Ovary (tissue), 9 donors: Measurements from ENCODE around the gene RAPGEF2. TPM values are rescaled to one million over a fixed set of nuclear protein-coding genes. Genes with fewer than 3 reads are reported as not detected.

Experiments used
- DNase-seq, 5 donors: peaks; one replicate each; pipeline ENCODE4 v3.0.0-alpha.2; 2019 to 2020
- H3K27ac ChIP-seq, 2 donors: fragments of 200-600 bp; one replicate each; pipeline versions ENCODE4 v1.5.1 to v1.8.0; 2019 to 2022
- H3K27me3 ChIP-seq: fragments of 200-600 bp; one replicate; pipeline ENCODE4 v1.8.0; 2022
- H3K36me3 ChIP-seq: fragments of 200-600 bp; sonication (generic); one replicate; pipeline ENCODE4 v1.5.1; 2019
- H3K4me1 ChIP-seq: one replicate; pipeline ENCODE4 v1.8.1; 2013; ENCODE audit warnings: mild to moderate bottlenecking, moderate library complexity; ENCODE audit not compliant: insufficient read depth
- H3K4me3 ChIP-seq: fragments of 200-600 bp; sonication (generic); one replicate; pipeline ENCODE4 v1.5.1; 2017
- H3K9me3 ChIP-seq, 2 donors: fragments of 200-600 bp in 1 of 2; sonication (generic) in 1 of 2; one replicate each; pipeline versions ENCODE4 v1.5.1 to v1.8.1; 2013 to 2019; ENCODE audit warnings: mild to moderate bottlenecking in 1 of 2, moderate library complexity in 1 of 2
- EP300 ChIP-seq: sonication (generic); formaldehyde crosslinking; IDR thresholded peaks from one replicate; pipeline ENCODE4 v1.6.1; 2017; ENCODE audit warnings: antibody characterized with exemption
- POLR2A ChIP-seq: fragments of 450-650 bp; IDR thresholded peaks from one replicate; pipeline ENCODE4 v1.6.1; 2017; ENCODE audit warnings: antibody characterized with exemption, mild to moderate bottlenecking, moderate library complexity
- WGBS, 3 donors: extraction: QIAGEN DNeasy Blood & Tissue Kit in 1 of 3; methylation state at CpG; one replicate each; pipeline versions ENCODE4 v1.1.5 to v1.1.7; 2013 to 2017; 5-methylcytosine and 5-hydroxymethylcytosine counted together
- intact Hi-C, 4 donors: fragments of 100-400 bp; cut with DNase I; formaldehyde crosslinking; loops; one replicate each; pipeline versions ENCODE4 v1.11.0 to v1.15.1; 2022 to 2023
- polyA plus RNA-seq, 2 donors: library from polyadenylated mRNA; stranded (reverse); fragments of 200-250 nt in 1 of 2; fragments of 350-450 nt in 1 of 2; fragmentation: Illumina TruSeq in 1 of 2; extraction: RNeasy Lipid Tissue Mini Kit (QIAGEN cat#74804) in 1 of 2; gene quantifications; one replicate each; pipeline ENCODE4 v1.2.3, GENCODE V29; 2013 to 2014
- total RNA-seq, 7 donors: library from RNA; depleted of rRNA in 2 of 7; stranded (reverse); fragments of >200 nt in 2 of 7; fragmentation: NEBNext Ultra II Directional in 3 of 7; extraction: Animal tissue kit (Norgen Biotek cat#: 25700) in 3 of 7; gene quantifications; one replicate each; pipeline versions ENCODE4 v1.1.0 to v1.2.4, GENCODE V29; 2016 to 2023
- TF ChIP-seq, protein P1 (sequence below), 3 donors: fragments of 450-650 bp in 2 of 3; fragments of 200-600 bp in 1 of 3; IDR thresholded peaks; one replicate each; pipeline versions ENCODE4 v1.5.1 to v1.8.0; 2016 to 2022; ENCODE audit warnings: antibody characterized with exemption in 3 of 3, mild to moderate bottlenecking in 1 of 3
- donor health status: DM: no; HTN: no; CAD: no; lungs with moderate emphysema.
- donor health status: DM: no; HTN: no; CAD: no.
- donor health status: Bipolar disorder and iron deficiency.
- donor health status: DM: yes; HTN: yes; CAD: no.
- donor health status: DM: no; HTN: no; CAD: no.
- donor health status: DM: yes; HTN: yes; CAD: no.

RAPGEF2 gene
- total and polyA plus RNA-seq, 9 donors: 11.5 to 46.5 (median 25.4) TPM

DNA sequence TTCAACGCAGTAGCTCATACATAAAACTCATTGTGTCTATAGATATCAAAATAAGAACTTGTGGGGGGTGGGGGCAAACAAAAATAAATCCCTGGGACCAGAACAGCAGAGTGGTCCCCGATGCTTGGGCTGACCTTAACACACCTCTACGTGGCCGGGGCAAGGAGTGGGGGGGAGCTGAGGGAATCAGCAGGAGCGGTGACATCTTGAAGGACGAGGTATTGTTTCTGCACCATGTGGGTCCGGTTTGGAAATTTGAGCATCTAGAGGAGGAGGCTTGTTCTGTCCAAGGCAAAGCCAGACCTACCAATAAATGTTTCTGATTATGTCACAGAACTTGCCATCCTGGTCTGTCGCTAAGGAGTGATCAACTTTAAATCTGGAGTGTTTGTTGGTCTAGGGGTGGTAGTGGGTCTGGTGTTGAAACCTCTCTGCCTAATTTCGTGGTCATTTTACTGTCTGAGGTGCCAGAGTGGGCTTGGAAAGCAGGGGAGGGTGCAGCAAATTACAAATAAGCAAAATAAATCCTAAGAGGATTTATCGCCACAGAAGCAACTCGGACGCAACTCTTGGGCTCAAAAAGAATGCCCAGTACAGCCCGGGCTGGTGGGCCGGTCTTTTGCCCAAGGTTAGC, 774 bp upstream of the RAPGEF2 start:
- WGBS, 3 donors: 28 to 32% (median 31%) methylated on average over 14 of the region's 14 CpGs
- Histone ChIP-seq H3K36me3 (no peaks in the 10 kb centered on the region), H3K27me3 (no peaks in the 10 kb centered on the region), H3K4me1 (peaks cover 9% of the 10 kb centered on the region), H3K9me3 (no peaks in the 10 kb centered on the region), H3K4me3 (peak overlapping the region; percentile 72), H3K27ac (peak overlapping the region; percentile 91)
- intact Hi-C loops: loop anchor here in 1 of 4 donors (10.0 kb wide), 1 partner anchor 73 kb away; no protein-coding TSS in a partner anchor
- peak in 1 of 5 donors; percentile 27 for DNase-seq
- TF ChIP-seq, protein P1, sequence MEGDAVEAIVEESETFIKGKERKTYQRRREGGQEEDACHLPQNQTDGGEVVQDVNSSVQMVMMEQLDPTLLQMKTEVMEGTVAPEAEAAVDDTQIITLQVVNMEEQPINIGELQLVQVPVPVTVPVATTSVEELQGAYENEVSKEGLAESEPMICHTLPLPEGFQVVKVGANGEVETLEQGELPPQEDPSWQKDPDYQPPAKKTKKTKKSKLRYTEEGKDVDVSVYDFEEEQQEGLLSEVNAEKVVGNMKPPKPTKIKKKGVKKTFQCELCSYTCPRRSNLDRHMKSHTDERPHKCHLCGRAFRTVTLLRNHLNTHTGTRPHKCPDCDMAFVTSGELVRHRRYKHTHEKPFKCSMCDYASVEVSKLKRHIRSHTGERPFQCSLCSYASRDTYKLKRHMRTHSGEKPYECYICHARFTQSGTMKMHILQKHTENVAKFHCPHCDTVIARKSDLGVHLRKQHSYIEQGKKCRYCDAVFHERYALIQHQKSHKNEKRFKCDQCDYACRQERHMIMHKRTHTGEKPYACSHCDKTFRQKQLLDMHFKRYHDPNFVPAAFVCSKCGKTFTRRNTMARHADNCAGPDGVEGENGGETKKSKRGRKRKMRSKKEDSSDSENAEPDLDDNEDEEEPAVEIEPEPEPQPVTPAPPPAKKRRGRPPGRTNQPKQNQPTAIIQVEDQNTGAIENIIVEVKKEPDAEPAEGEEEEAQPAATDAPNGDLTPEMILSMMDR (IDR thresholded peaks at IDR 0.05): no peak
- TF ChIP-seq POLR2A (no peak), EP300 (no peak)

DNA sequence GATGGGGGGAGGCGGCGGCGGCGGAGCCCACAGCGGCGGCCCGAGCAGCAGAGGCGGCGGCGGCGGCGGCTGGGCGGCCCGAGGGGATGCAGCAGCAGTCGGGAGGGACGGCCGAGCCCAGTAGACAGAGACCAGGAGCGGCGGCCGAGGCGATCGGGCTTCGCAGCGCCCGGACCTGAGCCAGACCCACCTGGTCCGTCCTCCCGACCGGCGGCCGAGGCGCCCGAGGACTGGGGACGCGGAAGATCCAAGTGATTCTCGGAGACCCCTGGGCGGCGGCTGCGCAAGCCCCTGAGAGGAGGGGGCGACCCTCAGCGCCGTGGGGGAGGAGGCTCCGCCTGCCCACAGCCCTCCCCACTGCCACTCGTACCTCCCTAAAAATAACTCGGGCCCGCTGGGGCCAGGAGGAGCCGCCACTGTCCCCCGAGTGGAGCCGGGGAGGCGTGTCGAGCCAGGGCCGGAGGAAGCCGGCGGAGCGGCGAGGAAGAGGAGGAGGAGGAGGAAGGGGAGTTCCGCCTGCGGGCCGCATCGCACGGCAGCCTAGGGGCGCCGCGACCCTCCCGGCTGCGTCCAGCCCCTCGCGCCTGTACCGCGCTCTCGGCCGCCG, 608 bp downstream of the RAPGEF2 start:
- DNase-seq: peak; percentile 38 to 65 (median 61)
- Histone ChIP-seq H3K36me3 (no peaks in the 10 kb centered on the region), H3K27ac (peak overlapping the region; percentile 91), H3K9me3 (no peaks in the 10 kb centered on the region), H3K27me3 (no peaks in the 10 kb centered on the region), H3K4me3 (peak overlapping the region; percentile 72), H3K4me1 (peaks cover 9% of the 10 kb centered on the region)
- intact Hi-C loops: loop anchor here in 1 of 4 donors (10.0 kb wide), 1 partner anchor 71 kb away; no protein-coding TSS in a partner anchor
- peak; percentile 23 for TF ChIP-seq POLR2A
- TF ChIP-seq EP300: no peak
- TF ChIP-seq, protein P1 (IDR thresholded peaks at IDR 0.05): no peak
- WGBS, 3 donors: 0% methylated on average over 30 to 72 of the region's 72 CpGs

DNA sequence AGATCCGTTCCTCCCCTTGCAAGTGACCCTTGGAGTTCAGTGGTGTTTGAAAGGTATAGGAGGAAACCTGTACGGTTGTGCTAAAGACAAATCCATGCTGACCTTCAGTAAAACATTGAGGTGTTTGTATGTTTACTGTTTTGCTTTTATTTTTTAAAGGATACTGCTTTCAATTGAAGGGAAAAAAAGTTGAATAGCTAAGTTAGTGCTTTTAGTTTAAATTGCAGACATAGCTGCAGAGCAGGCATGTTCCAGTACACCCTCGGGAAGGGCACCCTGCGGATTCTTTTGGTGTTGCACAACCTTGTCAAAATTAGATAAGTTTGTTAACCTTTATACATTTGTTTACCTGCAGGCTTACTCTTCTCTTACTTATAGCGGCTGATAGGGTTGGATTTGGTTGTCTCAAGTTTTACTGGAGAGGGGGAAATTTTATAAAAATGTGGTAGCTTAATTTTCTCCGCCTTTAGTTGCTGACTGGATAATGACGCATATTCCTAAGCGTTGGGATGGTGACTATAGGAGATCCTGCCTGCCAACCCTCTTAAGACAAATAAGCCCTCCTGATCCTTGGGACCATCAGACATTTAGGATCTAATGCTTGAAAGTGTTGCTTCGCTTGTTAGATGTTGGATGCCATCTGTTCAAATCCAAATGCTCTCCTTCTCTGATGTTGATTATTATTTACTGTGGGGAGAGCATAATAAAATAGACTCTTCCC, 2.0 kb downstream of the RAPGEF2 start:
- H3K27me3 ChIP-seq: no peaks in the 10 kb centered on the region
- TF ChIP-seq, protein P1 (IDR thresholded peaks at IDR 0.05): no peak
- TF ChIP-seq POLR2A: no peak
- no peak for TF ChIP-seq EP300
- H3K36me3 ChIP-seq: no peaks in the 10 kb centered on the region
- DNase-seq: no peak
- H3K27ac ChIP-seq: no peak overlapping the region
- H3K4me1 ChIP-seq: peaks cover 11% of the 10 kb centered on the region
- H3K4me3 ChIP-seq: peak overlapping the region; percentile 72
- 28 to 30% (median 29%) methylated on average over 9 of the region's 9 CpGs for WGBS, 3 donors
- intact Hi-C loops: loop anchor here in 1 of 4 donors (10.0 kb wide), 1 partner anchor 70 kb away; no protein-coding TSS in a partner anchor
- H3K9me3 ChIP-seq: no peaks in the 10 kb centered on the region

DNA sequence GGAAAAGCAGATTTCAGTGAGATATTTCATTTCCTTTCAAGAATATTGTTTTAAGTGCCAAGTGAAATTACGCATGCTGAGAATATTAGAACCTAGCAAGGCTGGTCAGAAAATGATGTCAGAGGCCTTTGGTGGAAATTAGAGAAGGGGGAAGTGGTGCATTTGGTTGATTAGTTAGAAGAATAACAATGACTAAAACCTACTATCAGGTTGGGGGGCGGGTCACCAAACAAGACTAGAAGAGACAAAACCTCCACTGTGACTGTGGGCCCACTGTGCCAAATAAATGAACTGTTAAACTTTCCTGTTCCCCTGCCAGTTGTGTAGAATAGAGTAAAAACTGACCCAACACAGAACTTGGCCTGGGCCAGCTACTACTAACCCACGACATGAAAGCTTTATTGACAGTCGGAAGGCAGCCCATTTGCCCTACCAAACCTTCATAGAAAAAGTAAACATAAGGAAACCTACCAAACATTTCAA, 2.9 kb downstream of the RAPGEF2 start:
- H3K27ac ChIP-seq: no peak overlapping the region
- intact Hi-C loops: loop anchor here in 1 of 4 donors (10.0 kb wide), 1 partner anchor 69 kb away; no protein-coding TSS in a partner anchor
- no peaks in the 10 kb centered on the region for H3K27me3 ChIP-seq
- H3K4me3 ChIP-seq: no peak overlapping the region
- H3K4me1 ChIP-seq: peaks cover 11% of the 10 kb centered on the region
- TF ChIP-seq POLR2A: no peak
- H3K9me3 ChIP-seq: no peaks in the 10 kb centered on the region
- no peak for DNase-seq
- no peaks in the 10 kb centered on the region for H3K36me3 ChIP-seq
- 81 to 85% (median 81%) methylated on average over 4 of the region's 4 CpGs for WGBS, 3 donors
